ENCODE results near the gene OPN1MW2.
"Not testable (repeated sequence)": the region's sequence is repeated elsewhere in the genome, so short reads cannot be mapped to it uniquely, and the experiment has no call there.

- TF ChIP-seq ZNF629 (tag by site-specific recombination; IDR thresholded peaks at IDR 0.05); SP7 (tag by site-specific recombination; IDR thresholded peaks at IDR 0.05); CTCF (tag by site-specific recombination; IDR thresholded peaks at IDR 0.05); ZNF16 (tag by site-specific recombination; IDR thresholded peaks at IDR 0.05; ENCODE audit: low read depth); ZBTB7A (tag by site-specific recombination; IDR thresholded peaks at IDR 0.05; ENCODE audit: low read depth); ZNF140 (tag by site-specific recombination; IDR thresholded peaks at IDR 0.05); ZNF157 (tag by site-specific recombination; IDR thresholded peaks at IDR 0.05); ZNF549 (tag by site-specific recombination; IDR thresholded peaks at IDR 0.05); ZNF776 (tag by site-specific recombination; IDR thresholded peaks at IDR 0.05; ENCODE audit: borderline replicate concordance); KLF9 (tag by site-specific recombination; IDR thresholded peaks at IDR 0.05; ENCODE audit: low read depth); ZNF704 (tag by site-specific recombination; IDR thresholded peaks at IDR 0.05); REST (tag by site-specific recombination; IDR thresholded peaks at IDR 0.05); AEBP2 (tag by site-specific recombination; IDR thresholded peaks at IDR 0.05; ENCODE audit: borderline replicate concordance): not testable (repeated sequence)
- TF ChIP-seq, protein P1, sequence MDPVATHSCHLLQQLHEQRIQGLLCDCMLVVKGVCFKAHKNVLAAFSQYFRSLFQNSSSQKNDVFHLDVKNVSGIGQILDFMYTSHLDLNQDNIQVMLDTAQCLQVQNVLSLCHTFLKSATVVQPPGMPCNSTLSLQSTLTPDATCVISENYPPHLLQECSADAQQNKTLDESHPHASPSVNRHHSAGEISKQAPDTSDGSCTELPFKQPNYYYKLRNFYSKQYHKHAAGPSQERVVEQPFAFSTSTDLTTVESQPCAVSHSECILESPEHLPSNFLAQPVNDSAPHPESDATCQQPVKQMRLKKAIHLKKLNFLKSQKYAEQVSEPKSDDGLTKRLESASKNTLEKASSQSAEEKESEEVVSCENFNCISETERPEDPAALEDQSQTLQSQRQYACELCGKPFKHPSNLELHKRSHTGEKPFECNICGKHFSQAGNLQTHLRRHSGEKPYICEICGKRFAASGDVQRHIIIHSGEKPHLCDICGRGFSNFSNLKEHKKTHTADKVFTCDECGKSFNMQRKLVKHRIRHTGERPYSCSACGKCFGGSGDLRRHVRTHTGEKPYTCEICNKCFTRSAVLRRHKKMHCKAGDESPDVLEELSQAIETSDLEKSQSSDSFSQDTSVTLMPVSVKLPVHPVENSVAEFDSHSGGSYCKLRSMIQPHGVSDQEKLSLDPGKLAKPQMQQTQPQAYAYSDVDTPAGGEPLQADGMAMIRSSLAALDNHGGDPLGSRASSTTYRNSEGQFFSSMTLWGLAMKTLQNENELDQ (tag by site-specific recombination; IDR thresholded peaks at IDR 0.05; ENCODE audit: low read depth) = not testable (repeated sequence)
These were observed 35.8 kb upstream of the OPN1MW2 start for GRCh38 chrX:154183794-154184193.

Data from HEK293 (cell line).